Measurements from ENCODE around the gene BBLN.
"Not testable (repeated sequence)": the region's sequence is repeated elsewhere in the genome, so short reads cannot be mapped to it uniquely, and the experiment has no call there.

BBLN gene, protein sequence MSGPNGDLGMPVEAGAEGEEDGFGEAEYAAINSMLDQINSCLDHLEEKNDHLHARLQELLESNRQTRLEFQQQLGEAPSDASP

GRCh38 chr9:128159784-128160602 lies at the start of gene BBLN:
Gene BBLN, plus strand, starts transcription at chr9:128160265. Its CDS starts 143 bp downstream, at chr9:128160408.
- DNase-seq, result peak; percentile 93

DNA sequence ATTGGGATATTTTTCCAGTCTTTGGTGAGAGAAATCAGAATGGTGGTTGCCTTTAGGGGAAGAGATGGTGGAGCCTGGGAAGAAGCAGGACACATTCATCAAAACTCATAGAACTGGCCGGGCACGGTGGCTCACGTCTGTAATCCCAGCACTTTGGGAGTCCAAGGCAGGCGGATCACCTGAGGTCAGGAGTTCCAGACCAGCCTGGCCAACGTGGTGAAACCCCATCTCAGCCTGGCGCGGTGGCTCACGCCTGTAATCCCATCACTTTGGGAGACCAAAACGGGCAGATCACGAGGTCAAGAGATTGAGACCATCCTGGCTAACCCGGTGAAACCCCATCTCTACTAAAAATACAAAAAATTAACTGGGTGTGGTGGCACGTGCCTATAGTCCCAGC lies 48.3 kb upstream of the BBLN start:
- not testable (repeated sequence) for DNase-seq

GRCh38 chr9:128113526-128114325 lies 46.3 kb upstream of the BBLN start:
- no peak for DNase-seq

- no peak for DNase-seq
Measured at GRCh38 chr9:128114326-128115186, 45.5 kb upstream of the BBLN start.

GRCh38 chr9:128115187-128116103 lies 44.6 kb upstream of the BBLN start:
- DNase-seq, result peak; percentile 77

GRCh38 chr9:128116104-128117083 lies 43.7 kb upstream of the BBLN start:
- DNase-seq, result no peak

DNA sequence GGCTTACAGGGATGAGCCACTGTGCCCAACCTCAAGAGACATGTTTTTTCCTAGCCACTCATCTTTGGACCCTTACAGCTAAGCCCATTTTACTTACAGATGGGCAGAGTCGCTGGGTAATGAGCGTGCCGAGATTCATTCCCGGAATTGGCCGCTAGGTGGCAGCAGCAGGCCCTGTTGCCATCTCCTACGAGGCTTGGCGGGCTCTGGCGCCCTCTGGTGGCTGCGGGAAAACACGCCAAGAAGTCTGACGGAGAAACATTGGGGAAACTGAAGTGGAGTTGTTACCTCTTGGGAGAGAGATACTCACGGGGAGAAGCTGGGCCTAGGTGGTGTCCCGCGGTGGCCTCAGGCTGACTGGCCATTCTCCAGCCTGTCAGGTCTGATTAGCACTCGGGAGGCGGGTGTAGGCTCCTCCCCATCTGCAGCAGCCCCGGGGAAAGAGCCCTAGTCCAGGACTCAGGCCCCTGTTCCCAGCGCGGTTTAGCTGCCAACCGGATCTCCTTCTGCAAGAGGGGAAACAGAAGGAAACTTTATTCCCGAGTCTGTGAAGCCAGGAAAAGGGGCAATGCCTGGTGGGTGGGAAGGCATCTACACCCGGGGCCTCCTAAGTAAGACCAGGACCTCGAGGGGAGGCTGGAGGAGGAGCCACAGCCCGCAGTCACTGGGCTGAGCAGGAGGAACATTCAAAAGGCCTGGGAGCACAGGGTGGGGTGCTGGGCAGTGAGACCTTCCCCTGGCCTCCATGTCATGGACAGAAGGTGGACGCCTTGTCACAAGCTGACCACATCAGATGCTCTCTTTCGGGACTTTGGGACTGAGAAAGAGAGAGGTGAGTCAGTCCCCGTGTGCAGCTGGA lies 42.2 kb upstream of the BBLN start:
- DNase-seq, result peak; percentile 90

- no peak for DNase-seq
Measured at GRCh38 chr9:128118472-128118857, 41.6 kb upstream of the BBLN start.

DNA sequence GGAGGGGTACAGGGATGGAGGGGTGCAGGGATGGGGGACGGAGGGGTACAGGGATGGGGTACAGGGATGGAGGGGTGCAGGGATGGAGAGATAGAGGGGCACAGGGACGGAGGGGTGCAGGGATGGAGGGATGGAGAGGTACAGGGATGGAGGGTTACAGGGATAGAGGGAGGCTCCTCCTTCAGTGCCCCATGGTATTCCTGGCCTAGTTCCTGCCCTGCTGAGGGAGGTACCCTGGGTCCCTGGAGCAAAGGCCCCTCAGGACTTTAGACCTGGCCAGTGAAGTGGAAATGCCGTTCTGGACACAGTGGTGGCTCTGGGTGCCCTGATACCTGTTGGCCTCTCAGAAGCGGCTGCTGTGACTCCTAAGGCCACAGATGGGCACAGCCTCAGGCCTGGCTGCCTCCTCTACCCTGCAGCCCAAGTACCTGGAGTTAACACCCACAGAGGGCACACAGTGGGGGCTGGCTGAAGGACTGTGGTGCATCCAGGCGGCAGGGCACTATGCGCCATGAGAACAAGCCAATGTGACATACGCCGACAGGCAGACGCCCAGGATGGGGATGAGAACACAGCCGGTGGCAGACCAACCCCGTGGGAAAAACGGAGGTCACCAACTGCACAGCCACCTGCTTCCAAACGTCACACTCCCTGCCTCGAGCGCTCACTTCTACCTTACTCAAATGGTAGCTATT lies 40.9 kb upstream of the BBLN start:
- DNase-seq, result no peak

DNA sequence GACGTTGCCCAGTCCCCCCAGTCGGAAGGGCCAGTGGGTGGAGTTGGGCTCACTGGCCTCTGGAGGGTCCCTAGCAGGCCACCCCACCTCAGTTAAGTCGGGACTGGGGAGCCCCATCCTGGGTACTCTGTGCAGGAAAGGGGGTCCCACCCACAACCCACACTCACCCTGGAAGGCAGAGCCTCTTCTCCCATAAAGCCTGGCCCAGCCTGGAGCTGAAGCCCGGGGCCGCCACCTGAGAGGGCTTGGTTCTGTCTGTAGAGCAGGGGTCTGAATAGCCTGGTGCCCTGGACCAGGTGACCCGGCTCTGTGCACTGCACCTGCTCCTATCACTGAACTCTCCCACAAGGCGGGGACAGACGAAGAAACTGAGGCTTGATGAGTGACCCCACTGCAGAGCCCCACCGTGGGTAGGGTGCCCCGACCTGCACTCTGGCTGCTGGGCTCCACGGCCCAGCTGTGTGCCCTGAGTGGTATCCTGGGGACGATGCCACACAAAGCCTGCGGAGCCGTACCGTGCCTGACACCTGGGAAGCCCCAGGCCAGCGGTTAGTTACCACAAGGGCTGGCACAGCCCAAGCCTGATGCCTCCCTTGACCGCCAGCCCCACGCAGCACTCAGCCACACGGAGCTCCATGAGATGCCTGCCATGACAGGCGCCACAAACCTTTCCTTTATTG lies 39.9 kb upstream of the BBLN start:
- DNase-seq, result no peak

GRCh38 chr9:128120741-128121465 lies 39.2 kb upstream of the BBLN start:
- no peak for DNase-seq

- DNase-seq, result no peak
Measured at GRCh38 chr9:128121466-128121810, 38.6 kb upstream of the BBLN start.

- no peak for DNase-seq
Measured at GRCh38 chr9:128121924-128122808, 37.9 kb upstream of the BBLN start.

DNA sequence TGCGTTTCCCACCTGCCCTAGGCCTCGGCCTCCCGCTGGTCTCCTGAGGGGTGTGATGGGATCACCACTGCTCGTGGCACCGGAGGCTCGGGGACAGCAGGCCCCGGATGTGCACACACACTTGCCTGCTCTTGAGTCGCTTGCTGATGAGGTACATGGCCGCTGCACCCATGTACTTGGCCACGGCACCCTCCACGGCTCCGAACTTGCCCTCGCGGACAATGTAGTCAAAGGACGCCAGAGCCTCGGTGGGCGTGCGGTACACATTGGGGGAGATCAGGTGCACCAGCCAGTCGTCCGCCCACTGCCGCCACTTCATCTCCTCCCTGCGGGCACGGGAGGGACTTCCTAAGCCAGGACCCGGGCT lies 37.3 kb upstream of the BBLN start:
- no peak for DNase-seq

DNA sequence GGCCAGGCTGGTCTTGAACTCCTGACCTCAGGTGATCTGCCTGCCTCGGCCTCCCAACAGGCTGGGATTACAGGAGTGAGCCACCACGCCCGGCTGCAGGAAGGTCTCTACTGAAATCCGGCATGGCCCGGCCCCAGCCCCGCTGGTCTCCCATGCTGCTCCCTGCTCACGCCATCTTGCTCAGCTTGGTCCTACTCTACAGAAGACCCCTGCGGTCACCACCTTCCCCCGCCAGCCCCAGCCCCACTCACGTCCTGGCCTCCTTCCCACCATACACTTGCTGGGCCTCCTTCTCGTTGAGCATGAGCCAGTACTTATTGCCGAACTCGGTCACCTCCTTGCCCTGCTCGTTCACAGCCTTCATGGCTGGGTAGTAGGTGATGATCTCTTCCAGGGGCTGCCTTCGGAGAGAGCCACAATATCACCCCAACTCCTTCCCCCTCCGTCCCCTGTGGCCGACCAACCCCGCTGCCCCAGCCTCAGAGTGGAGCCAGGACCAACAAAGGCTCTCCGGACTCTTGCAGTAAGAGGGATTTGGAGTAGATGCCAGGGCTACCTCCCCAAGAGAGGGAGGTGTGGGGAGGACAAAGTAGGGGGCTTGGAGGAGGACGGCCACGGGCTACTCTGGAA lies 36.5 kb upstream of the BBLN start:
- no peak for DNase-seq

- DNase-seq, result no peak
Measured at GRCh38 chr9:128124451-128124850, 35.6 kb upstream of the BBLN start.
